GM21423 (cell line): ENCODE measurements around the gene OVCH2.
"Not testable (repeated sequence)": the region's sequence is repeated elsewhere in the genome, so short reads cannot be mapped to it uniquely, and the experiment has no call there.

Experiments used
- ATAC-seq: cut with Tn5 transposase; IDR thresholded peaks from one replicate; pipeline ENCODE4 v1.9.1; 2021; ENCODE audit warnings: mild to moderate bottlenecking, moderate library complexity; ENCODE audit not compliant: unreplicated experiment

Gene OVCH2

GRCh38 chr11:7706377-7706776 is at the start of gene OVCH2:
OVCH2 (minus strand) TSS chr11:7706477; CDS start chr11:7706394, 83 bp downstream.
- ATAC-seq: no peak

GRCh38 chr11:7749456-7749855 is 43.2 kb upstream of the OVCH2 start:
- no peak for ATAC-seq

- ATAC-seq: not testable (repeated sequence)
Observed at GRCh38 chr11:7734767-7735166, 28.5 kb upstream of the OVCH2 start.

GRCh38 chr11:7714786-7715185 is 8.5 kb upstream of the OVCH2 start:
- no peak for ATAC-seq

DNA sequence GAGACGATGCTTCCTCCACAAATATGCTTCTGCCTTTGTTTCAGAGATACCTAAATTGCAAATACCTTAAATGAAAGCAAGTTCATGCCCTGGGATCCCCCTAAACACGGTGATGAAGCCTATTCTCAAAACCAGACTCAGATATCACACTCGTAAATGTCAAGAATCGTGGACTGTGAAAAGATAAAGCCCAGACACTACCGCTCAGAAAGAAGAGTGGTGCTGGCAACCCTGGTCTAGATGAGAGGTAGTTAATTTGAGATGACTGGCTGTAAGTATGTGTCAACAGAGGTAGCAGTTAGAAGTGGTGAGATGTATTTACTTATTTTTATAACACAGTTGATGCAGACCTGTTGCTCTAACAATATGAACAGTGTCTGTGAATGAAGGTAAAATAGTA is 2.5 kb downstream of the OVCH2 start:
- ATAC-seq: no peak

DNA sequence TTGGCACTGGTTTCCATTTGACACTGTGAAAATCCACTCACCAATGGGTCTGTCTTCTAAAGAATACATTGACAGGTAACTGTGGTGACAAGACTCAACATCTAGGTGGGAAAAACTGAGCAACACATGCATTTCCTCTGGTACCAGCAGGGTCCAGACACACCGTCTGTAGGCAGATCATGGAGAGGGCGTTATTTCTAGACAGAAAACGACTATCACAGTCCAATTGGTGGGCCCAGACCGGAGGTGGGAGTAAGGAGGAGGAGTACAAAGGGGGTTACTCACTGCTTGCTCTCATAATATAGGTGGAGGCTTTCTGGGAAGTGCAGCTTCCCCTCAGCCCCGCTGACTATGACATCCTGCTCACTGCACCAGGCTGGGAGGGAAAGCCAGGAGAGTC is 9.9 kb downstream of the OVCH2 start:
- no peak for ATAC-seq

DNA sequence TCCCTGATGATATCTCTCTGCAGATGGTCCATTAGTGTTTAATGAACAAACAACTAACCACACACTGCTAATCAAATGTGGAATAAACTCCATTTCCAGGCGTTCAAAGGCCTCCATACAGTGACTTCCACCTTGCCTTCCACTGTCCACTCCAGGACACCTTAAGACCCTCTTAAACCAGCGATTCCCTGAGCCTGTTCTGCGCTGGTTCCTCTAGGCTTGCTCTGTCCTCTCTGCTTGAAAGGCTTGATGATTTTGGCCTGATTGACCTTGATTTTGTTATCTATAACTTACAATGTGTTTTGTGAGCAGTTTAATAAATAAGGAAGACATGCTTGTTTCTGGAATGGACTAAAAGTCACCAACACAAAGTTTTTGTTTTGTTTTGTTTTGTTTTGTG is 12.0 kb downstream of the OVCH2 start:
- ATAC-seq: no peak

DNA sequence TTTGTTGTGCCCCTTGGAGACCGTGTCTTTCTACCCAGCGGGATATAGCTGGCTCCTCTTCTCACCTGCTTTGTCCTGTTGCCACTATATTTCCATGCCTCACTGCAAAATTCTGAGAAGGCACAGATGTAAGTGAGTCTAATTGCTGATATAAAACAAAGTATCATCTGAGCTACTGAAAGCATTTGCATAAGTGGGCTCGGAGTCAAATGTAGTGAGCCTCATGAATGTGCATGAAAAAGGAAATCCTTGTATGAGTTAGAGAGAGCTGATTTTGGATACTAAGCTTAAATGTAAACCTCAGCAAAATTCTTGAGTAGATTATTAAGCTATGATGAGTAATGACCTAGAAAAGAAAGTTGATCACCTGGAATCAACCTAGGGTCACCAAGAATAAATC is 13.9 kb downstream of the OVCH2 start:
- ATAC-seq: no peak

DNA sequence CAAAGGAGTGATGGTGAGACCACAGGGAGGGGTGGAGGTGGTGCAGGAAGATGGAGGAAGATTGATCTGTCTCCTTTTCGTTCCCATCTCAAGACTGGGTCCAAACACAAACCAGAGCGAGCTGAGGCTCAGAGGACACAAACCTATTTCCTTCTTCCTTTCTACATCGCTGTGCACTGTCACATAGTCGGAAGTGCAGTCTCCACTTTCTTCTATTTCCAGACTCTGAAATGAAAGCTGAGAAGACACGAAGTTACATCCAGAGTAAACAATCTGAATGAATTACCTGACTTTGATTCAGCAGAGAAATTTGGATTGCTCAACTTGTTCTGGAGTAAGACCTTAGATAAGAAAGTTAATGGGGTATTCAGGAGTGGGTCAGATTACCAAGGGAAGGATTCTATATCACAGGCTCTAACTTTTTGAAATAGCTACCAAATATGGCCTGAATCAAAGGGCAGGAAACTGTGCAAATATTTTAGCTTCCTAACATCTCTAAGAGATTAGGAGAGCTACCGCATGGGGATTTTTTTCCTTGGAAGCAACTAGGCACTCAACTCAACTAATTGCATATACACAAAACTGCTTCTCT is 14.4 kb downstream of the OVCH2 start:
- no peak for ATAC-seq

- no peak for ATAC-seq
Observed at GRCh38 chr11:7690648-7691047, 15.6 kb downstream of the OVCH2 start.

- ATAC-seq: no peak
Observed at GRCh38 chr11:7689239-7689638, 17.0 kb downstream of the OVCH2 start.

DNA sequence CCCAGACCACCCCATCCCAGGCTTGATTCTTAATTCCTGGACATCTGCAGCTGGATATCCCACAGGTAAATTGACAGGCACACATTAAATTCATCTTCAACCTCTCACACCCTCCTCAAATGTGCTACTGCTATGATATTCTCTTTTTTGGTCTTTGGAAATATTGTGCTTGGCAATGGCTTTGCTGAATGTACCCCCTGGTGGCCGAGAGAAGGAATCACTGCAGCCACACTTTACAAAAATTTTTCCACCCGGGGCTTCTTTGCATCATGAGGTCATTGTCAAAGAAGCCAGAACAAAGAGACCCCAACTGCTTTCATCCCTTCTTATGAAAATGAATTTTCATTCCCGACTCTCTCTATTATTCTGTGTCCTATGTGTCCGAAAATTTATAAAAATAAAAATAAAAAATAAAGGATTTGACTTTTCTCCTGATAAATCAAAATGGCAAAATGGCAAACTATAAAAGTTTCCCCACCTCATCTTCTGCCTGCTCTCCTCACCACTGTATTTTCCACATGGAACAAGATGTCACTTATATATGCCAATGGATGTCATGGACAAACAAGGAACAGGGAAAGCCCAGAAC is 17.9 kb downstream of the OVCH2 start:
- ATAC-seq: peak; percentile 67

GRCh38 chr11:7687386-7687785 is 18.9 kb downstream of the OVCH2 start:
- no peak for ATAC-seq

GRCh38 chr11:7686761-7687160 is 19.5 kb downstream of the OVCH2 start:
- no peak for ATAC-seq

GRCh38 chr11:7683571-7683970 is 22.7 kb downstream of the OVCH2 start:
- ATAC-seq: no peak

DNA sequence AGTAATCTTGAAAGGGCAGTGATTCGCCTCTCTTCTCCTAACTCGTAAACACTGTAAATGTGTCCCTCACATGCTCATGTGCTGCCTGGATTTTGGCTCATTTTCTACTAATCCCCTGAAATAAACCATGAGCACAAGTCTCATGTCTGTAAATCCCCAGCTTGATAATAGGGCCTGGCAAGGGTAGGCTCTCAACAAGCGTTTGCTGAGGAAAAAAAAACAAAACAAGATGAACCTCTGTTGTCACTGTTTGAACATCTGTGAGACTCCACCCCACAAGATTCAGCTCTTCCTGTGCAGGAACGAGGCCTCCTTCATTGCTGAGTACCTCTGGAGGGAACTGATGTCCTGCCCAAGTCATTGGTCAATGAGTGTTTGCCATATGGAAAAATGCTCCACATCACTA is 28.5 kb downstream of the OVCH2 start:
- ATAC-seq: no peak

- ATAC-seq: no peak
Observed at GRCh38 chr11:7677071-7677470, 29.2 kb downstream of the OVCH2 start.

DNA sequence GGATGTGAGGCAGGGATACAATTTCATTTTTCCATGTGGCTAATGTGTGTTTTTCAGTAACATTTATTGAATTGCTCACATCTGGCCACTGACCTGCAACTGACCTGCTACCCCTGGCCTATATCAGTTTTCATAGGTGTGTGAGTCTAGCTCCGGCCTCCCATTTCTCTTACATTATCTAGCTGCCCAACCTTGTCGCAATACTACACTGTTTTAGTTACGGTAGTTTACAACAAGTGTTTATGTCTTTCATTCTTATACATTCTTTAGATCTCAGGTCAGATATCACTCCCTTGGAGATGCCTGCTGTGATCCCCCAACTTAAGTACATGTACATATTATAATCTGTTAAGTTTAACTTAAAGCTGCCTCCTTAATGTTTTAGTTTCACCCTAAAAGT is 30.6 kb downstream of the OVCH2 start:
- no peak for ATAC-seq

DNA sequence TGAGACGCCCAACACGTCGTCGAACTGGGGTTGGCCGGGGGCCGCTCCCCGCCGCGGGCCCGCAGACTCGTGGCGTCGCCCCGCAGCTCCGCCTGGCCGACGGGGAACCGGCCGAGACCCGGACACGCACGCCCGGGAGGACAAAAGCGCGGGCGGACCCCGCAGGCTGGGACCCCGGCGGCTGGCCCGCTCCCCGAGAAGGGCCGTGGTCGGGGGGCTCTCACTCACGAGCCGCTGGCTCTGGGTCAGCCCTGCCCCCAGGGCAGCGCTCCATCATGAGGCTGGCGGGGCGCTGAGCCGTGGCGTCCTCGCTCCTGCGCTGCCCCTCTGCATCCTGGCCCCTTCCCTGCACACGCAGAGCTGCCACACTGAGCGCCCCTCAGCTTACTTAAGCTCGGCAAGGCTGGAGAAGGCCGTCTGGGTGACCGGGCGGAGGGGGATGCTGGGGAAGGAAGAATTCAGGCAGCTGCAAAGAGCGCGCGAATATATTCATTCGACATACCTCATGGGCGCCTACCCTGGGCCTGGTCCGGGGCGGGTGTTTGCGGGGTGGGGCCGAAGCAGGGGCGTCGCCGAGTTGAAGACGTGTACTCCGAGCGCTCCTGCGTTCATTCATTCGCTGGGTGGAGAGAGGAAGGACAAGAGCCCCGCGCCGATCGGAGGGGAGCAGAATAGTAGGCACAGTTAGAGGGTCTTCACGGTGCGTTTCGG is 32.4 kb downstream of the OVCH2 start:
- no peak for ATAC-seq

DNA sequence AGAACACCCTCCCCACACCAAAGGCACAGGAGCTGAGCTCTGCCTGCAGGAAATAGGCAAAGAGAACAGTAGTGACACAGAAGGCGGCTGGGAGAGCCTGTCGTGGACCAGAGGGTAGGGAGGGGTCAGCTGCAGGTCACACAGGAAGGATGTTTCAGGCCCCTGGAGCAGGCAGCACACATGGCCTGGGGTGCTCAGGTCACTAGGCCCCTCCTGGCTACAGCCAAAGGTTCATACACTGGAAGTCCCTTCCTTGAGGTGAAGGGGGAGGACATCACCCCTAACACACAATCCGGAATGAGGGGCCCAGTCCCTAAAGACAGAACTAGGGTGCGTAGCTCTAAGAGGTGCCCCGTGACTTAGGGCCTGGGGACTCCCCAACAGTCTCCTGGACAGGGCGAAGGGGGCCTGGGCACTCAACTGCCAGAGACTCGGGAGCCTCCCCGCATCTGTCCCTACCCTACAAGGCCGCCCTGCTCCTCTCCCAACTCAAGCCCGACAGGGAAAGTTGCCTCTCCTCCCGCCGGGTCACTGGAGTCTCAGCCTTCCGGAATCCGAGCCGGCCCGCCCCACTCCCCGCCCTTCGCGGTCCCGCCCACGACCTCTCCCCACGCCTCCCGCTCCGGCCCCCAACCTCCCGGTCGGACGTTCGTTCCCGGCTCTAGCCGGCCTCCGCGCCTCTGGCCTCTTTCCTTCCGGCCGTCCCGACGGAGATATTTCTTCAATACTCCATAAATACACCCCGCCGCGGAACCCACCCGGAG is 33.1 kb downstream of the OVCH2 start, which contains the start of gene CYB5R2:
TSS of gene CYB5R2 (minus strand) at position 541 of the 764 bp plus-strand sequence. CDS start 675 bp downstream, outside the sequence.
- ATAC-seq: no peak

- peak; percentile 12 for ATAC-seq
Observed at GRCh38 chr11:7672276-7672959, 33.9 kb downstream of the OVCH2 start.
